HG03280 (cell line): ENCODE results near the gene CACNG1.
"Not testable (repeated sequence)": the region's sequence is repeated elsewhere in the genome, so short reads cannot be mapped to it uniquely, and the experiment has no call there.

Source experiments
- ATAC-seq: cut with Tn5 transposase; IDR thresholded peaks from one replicate; pipeline ENCODE4 v1.9.1; 2021; ENCODE audit warnings: mild to moderate bottlenecking, moderate library complexity; ENCODE audit not compliant: unreplicated experiment

CACNG1 gene

DNA sequence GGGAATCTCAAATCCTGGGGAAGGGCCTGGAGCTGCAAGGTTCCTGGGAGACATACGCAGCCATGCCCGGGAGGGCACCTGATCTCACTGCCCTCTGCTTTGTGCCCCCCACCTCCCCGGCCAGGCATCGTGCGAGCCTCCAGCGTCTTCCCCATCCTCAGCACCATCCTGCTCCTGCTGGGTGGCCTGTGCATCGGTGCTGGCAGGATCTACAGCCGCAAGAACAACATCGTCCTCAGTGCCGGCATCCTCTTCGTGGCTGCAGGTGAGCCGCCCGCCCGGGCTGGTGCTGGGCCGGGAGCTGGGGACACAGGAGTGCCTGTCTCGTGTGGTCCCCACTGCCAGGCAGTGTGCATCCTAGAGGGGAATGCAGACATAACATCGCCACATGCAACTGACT is 19.6 kb upstream of the CACNG1 start:
- ATAC-seq: no peak

DNA sequence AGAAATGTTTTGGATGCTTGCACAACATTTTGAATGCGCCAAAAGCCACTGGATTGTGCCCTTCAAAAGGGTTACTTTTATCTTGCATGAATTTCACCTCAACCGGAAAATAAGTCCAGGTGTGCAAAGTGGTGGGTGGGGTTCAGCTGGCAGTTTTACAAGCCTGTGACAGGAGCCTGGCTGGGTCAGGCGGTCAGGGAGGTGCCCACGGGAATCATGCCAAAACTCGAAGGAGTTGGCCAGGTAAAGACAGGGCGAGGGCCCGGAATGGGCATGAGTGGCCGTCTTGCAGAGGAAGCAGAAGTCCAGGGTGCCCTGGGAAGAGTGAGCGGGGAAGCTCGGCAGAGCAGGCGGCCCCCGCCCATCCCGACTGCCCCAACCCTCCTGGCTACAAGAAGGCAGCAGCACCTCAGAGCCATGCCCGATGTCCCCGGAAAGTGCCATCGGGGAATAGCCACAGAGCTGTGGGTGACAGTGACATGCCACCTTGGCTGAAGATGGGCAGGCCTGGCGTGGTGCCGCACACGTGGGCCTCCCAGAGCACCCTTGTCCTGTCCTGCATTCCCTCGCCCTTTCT is 19.1 kb upstream of the CACNG1 start:
- no peak for ATAC-seq

DNA sequence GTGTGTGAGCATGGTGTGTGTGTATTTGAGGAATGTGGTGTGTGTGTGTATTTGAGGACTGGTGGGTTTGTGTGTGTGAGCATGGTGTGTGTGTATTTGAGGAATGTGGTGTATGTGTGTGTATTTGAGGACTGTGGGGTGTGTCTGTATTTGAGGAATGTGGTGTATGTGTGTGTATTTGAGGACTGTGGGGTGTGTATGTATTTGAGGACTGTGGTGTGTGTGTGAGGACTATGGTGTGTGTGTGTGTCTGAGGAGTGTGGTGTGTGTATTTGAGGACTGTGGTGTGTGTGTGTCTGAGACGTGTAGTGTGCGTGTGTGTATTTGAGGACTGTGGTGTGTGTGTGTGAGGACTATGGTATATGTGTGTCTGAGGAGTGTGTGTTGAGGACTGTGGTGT is 18.0 kb upstream of the CACNG1 start:
- no peak for ATAC-seq

DNA sequence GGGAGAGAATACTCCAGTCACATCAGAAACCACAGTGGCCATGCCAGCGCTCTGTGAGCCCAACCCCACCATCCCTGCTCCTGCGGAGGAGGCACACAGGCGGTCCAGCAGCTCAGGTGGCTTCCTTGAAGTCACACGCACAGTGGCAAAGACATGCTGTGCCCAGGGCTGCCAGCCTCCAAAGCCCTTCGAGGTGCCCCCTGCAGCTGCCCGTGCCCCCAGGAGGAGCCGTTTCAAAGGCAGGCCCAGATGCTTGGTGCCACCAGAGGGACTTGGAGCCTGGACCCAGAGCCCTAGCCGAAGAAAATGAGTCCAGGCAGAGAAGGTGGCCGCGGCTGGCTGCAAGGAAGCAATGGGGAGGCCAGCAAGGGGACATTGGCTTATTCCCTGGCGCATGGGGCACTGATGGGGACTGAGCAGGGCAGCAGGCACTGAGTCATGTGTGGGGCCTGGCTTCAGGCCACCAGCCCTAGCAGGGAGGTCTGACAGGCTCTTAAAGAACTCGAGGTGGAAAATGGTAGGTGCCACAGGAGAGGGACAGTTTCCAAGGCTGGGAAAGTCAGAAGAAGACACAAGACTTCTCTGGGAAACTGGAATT is 17.2 kb upstream of the CACNG1 start:
- no peak for ATAC-seq

DNA sequence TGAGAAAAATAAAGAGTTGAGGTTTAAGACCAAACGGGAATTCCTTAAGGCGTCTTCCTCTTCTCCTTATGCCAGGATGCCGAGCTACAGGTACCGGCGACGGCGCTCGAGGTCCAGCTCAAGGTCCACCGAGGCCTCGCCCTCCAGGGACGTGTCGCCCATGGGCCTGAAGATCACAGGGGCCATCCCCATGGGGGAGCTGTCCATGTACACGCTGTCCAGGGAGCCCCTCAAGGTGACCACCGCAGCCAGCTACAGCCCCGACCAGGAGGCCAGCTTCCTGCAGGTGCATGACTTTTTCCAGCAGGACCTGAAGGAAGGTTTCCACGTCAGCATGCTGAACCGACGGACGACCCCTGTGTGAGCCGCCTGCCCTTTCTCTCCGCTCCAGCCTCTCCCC is 13.7 kb upstream of the CACNG1 start:
- ATAC-seq: no peak

DNA sequence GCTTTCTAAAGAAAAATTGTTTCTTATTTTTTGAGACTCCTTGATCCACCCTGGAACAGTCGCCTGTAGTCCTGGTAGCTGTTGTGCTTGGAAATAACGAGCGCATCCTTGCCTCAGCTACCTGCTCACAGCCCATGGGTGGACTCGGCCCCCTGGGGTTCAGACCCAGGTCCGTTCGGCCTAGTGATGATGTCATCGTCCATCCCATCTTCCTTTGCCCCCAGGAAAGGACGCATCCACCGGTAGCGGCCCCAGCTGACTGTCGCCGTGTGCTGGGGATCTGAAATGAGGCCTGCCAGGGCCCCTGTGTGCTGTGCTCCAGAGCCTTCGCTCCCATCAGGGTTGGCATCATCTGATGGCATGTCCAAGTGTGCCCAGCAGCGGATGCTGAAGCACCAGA is 12.0 kb upstream of the CACNG1 start:
- no peak for ATAC-seq

DNA sequence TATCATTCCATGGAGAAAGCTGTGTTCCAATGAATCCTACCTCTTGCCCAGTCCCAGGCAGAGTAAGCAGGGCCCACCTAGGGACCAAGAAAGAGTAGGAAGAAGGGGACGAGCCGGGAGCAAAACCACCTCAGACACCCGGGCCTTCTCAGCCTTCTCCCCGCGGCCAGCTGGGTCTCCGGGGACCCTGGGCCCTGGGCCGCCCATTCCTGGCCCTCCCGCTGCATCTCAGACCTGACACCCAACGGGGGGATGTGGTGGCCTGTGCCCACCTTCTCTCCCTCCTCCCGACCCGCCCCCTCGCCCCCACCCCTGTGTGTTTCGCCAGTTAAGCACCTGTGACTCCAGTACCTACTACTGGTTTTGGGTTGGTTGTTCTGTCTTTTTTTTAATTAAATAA is 11.4 kb upstream of the CACNG1 start:
- ATAC-seq: no peak

DNA sequence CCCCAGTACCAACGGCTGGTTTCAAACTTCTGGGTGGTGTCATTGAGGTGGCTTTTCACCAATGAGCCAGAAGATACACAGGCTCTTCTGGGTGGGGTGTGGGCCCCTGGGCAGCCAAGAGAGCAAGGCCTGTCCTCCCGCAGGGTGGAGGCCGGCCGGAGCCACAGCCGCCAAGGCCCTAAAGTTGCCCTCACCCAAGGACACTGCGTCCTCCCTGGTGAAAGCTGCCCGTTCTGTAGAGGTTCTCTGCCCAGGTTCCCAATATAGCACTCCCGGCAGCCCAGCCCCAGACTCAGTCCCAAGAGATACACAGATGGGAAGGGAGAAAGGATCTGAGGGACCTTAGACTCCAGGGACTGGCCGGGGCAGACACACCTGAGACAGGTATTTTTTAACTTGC is 10.7 kb upstream of the CACNG1 start:
- no peak for ATAC-seq

DNA sequence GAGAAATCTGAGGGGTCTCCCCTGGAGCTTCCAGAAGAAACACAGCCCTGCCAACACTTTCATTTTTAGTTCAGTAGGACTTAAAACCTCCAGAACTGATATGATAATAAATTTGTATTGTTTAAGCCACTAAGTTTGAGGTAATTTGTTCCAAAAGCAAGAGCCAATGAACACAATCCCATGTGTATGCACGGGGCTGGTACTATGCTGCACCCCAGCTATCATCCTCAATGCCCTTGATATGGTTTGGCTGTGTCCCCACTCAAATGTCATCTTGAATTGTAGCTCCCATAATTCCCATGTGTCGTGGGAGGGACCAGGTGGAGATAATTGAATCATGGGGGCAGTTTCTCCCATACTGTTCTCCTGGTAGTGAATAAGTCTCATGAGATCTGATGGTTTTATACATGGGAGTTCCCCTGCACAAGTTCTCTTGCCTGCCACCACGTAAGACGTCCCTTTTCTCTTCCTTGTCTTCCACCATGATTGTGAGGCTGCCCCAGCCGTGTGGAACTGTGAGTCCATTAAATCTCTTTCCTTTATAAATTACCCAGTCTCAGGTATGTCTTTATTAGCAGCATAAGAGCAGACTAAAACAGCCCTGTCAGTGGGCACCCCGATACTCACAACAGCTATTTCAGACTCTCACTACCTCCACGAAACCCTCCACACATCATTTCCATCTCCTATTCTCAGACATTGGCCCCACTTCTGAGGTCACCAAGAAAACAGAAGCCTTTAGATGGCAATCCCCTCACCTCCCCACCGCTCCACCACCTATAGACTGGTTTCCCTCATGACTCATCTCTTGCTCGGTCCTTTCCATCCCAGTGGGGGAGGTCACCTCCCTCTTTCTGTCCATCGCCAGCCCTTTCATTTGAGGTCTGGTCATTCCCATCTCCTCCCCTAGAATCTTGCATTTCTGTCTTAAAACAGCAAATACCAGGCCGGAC is 8.9 kb upstream of the CACNG1 start:
- peak; percentile 71 for ATAC-seq

DNA sequence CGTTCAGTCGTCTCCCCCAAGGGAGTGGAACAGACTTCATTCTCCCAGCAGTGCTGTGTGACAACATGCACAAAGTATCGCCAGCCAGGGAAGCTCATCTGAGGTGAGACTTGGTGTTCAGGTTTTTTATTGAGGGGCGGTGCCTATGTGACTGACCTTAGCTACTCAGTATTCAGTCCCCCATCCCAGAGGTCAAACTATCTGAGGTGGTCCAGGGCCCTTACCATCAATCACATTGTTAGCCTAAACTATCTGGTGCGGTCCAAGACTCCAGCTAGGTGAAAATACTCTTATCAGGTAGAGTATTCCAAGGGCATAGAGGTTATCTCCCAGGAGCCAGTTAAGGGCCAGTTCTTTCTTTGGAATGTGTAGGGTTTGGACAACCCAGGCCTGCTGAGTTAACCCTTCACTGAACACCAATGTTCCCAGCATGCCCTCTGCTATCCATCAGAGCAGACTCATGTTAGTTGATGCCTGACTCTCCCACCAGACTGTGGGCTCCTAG is 5.4 kb upstream of the CACNG1 start:
- ATAC-seq: no peak

DNA sequence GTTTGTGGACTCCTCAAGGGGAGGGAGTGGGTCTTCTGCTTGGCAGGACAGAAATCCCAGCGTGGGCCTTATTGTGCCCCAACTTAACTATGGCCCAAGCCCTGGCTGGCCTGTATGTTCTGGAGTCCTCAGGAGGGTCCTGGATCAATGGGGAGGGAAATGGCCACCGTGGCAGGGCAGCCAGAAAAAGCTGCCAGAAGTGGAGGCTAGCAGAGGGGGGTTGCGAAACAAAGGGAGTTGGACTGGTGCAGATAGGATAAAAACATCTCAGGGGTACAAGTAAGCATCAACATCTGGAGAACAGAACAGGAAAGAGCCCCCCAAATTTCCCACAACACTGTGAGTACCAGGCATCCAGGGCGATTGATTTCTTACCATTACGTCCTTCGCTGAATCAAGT is 3.7 kb upstream of the CACNG1 start:
- no peak for ATAC-seq

DNA sequence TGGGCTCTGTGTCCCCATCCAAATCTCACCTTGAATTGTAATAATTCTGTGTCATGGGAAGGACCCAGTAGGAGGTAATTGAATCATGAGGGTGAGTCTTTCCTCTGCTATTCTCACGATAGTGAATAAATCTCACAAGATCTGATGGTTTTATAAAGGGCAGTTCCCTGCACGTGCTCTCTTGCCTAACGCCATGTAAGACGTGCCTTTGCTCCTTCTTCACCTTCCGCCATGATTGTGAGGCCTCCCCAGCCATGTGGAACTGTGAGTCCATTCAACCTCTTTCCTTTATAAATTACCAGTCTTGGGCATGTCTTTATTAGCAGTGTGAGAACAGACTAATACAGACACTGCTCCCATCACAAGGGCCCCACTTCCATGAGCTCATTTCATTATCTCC is 3.2 kb upstream of the CACNG1 start:
- ATAC-seq: not testable (repeated sequence)

DNA sequence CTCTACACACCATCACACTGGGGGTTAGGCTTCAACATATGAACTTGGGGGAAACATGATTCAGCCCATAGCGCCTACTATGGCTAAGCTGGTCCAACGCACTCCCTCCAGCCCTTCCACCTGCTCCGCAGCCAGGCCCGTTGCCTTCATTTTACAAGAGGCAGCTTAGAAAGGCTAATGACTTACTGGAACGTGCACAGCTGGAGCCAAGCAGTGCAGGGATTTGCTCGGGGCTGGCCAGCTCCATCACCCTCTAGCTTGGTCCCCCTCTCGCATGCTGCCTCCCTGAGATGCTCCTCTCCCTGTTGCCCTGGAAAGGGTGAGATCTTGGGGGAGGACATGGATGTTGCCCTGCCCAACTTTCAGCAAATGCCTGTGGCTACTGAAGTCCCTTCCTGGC is 2.8 kb upstream of the CACNG1 start:
- no peak for ATAC-seq

DNA sequence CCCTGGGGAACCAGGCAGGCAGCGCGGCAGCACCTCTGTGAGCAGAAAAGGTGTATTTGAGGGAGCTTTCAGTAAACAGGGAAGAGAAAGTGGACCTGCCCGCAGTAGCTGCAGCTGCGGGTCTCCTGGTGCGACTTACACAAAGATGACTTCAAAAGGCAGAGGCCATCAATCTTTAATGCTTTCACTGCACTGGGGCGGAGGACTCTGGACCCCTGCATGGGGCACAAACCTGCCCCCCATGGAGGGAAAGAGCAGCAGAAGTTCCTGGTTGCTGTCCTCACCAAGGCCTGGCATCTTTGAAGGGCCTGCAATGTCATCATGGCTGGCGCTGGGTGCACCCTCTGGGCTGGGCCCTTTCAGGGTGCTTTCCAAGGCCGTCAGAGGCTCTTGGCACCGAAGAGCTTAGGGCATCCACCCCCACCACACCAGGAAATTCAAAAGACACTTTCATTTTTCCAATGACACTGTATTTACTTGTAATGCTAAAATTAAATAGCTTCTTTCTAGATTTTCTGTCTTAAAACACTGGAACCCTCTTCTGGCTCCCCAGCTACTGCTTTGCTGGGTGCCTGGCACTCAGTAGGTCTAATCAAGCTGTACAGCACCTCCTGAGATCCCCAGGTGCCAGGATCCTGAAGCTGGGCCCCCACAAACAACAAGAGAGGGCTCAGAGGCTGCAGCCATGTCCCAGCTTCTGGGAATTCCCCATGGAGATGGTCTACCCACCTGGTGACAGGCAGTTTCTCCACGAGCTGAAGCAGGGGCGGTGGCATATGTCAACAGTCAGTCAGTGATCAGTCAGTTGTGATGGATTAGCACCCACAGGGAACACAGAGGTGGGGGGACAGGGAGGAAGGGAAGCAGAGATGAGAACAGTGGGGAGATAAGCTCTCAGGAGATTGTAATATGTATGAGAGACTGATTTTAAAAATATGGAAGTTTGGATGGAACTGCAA is 2.1 kb upstream of the CACNG1 start:
- ATAC-seq: no peak

DNA sequence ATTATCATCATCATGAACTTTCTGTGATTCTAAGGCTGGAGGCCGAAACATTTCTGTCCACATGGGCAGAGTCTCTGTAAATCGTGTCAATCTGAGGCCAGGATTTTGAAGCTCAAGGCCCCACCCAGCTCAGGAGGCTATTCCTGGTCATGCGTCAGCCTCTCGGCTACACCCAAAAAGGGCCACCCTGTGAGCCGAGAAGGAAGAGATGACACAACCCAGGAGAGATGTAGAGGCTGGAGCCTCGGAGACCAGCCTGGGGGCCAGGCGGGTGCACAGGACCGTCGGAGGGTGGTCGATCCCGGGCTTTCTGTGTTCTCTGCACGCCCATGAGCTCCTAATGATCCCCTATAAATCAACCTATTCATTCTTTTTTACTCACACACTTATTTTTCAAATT is 1.1 kb upstream of the CACNG1 start:
- ATAC-seq: no peak

DNA sequence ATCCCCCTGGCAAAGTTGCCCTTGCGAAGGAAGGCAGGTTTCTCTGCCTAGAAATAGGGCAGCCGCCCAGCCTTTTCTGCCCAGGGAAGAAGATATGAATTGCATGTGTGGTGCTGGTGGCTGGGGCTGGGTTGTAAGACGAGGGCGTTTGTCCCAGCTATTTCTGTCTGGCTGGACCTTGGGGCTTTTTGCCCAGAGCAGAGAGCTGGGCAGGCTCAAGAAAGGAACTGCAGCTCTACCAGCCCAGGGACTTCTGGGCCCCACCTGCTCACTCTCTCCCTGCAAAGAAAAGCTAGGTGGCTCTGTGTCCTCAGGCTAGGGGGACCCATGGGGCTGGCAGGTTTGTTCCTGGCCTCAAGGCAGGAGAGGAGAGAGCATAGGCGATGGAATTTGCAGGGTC is 586 bp downstream of the CACNG1 start:
- ATAC-seq: no peak

DNA sequence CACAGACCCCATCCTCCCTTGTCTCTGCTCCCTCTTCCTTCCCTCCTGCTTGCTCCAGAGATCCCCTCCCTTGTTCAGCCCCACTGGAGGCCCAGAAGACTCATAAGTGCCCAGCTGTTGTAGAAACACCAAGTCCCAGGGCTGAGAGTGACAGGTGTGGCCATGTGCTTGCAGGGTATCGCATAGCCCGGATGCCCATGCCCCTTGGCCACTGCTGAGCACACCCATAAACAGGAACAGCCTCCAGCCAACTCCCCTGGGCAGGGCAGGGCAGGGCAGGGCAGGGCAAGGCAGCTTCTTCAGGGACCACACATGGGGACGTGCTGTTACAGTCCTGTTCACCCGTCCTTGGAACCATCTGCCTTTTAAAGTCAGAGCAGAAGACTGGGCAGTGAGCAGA is 2.0 kb downstream of the CACNG1 start:
- ATAC-seq: no peak

DNA sequence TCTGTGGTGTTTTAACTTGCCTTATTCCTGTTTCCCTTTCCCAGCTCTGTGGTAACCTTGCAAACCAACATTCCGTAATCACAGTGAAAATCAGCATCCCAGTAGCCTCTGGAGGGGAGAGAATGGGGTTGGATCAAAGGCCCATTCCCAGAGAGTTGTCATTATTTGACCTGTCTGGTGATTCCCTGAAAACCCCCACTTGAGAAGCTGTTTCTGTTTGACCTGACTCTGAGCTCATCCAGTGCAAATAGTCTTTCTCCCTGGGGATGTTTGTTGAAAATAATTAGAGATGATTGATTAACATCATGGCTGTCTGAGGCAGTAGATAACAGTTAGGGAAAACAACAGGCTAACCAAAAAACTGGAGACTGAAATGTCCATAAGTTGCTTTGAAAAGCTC is 3.0 kb downstream of the CACNG1 start:
- ATAC-seq: no peak

DNA sequence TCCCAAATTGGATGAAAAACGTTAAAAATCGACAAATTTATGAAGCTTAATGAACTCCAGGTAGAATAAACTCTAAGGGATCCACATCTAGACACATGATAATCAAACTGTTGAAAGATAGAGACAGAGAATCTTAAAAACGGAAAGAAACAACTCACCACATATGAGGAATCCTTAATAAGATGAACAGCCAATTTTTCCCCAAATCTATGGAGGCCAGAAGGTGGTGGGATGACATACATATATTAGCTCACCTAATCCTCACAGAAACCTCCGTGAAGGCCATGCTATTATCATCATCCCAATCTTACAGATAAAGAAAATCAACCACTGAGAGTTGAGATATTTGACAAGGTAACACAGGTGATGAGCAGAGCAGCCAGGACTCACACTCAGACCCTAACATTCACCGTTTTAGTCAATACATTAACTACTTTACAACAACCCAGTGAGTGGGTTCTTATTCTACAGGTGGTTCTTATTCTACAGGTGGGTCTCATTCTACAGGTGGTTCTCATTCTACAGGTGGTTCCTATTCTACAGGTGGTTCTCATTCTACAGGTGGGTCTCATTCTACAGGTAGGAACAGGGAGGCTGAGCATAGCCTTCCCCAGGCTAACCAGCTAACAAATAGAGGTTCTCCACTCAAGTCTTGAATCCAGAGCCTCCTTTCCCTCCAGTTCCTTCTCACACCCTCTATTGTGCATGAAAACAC is 4.8 kb downstream of the CACNG1 start:
- no peak for ATAC-seq

DNA sequence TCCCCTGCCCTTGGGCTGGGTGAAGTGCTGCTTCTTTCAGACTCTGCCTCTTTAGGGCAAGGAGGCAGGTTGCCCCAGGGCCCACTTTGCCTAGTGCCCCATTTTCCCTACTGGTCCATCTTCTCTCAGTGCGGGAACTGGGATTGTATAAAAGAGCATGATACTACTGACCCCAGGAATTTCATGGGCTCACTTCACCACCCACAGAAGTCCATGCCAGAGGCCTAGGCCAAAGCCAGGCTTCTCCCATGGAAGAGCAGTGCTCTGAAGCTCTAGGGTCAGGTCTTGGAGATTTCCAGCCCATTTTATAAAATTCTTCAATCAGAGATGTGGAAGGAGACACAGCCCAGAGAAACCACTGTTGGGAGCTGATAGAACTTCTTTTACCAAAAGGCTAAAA is 5.7 kb downstream of the CACNG1 start:
- no peak for ATAC-seq
